Activated effector memory CD4-positive, alpha-beta T cell treated with Interleukin-2 at 50 U/mL for 16 hours (primary cell): ENCODE data around the gene CNPPD1.

Experiments
- DNase-seq: peaks from one replicate; pipeline ENCODE4 v3.0.0-alpha.2; 2020

Gene CNPPD1

DNA sequence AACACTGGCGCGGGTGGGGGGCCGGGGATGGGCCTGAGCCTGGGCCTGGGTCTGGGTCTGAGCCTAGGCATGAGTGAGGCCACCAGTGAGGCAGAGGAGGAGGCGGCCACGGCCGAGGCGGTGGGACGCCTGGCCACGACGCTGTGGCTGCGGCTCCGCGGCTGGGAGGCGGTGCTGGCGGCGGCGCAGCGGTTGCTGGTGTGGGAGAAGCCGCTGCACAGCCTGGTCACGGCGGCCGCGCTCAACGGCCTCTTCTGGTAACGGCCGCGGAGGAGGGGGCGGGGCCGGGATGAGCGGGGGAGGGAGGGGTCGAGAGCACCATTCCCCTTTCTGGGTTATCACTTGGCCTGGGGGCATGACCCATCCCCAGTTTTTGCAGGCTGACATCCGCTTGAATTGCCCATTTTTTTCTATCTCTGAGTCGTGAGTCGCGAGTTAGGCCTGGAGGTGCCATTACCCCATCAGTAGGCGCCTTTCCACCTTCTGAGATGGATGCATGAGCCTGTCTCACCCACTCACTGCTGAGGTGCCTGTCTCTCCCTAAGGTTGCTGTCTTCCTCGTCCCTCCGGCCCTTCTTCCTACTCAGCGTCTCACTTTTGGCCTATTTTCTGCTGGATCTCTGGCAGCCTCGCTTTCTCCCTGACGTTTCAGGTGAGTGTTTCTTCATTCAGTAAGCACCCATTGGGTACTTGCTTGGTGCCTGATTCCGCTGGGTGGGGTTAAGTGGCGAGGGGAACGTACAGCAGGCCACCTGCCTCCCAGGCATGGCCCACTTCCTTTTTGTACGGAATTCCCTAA, 1.9 kb upstream of the CNPPD1 start:
- no peak for DNase-seq

DNA sequence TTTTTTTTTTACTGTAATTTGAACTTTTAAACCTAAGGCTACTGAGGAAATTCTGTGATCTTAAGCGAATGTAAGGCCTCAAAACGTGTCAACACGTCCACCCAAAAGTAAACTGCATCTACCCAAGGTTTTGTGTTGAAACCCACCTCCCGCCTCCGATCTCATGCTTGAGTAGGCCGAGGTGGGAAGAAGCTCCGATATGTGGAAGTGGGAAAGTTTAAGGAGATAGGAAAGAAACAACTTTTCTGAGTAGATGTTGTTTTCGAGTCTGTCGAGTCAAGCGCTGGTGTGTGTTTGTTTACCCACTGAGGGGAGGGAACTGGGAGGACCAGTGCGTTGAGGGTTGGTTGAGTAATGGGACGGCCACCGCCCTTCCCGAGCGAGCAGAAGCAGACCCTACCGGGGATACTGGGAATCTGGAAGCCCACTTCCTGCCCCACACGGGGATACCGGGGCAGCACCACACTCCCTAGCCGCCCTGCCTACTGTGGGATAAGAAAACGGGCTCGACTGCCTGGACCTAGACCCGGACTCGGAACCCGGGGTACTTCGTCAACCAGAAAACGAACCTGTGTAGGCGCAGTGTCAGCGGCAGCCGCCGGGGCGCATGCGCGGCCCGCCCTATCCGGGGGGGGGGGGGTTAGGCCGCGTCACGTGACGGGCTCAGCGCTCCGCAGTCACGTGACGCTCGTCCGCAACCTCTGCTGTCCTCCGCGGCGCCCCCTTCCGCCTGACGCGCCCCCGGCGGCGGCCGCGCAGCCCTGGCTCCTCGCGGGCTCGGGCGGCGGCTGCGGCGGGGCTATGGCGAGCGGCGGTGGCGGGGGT, 1.0 kb upstream of the CNPPD1 start, which contains the start of gene RETREG2:
Gene RETREG2 (plus strand): TSS at position 724 of the 825 bp plus-strand sequence. CDS start 78 bp downstream, at position 802.
- peak; percentile 77 for DNase-seq

DNA sequence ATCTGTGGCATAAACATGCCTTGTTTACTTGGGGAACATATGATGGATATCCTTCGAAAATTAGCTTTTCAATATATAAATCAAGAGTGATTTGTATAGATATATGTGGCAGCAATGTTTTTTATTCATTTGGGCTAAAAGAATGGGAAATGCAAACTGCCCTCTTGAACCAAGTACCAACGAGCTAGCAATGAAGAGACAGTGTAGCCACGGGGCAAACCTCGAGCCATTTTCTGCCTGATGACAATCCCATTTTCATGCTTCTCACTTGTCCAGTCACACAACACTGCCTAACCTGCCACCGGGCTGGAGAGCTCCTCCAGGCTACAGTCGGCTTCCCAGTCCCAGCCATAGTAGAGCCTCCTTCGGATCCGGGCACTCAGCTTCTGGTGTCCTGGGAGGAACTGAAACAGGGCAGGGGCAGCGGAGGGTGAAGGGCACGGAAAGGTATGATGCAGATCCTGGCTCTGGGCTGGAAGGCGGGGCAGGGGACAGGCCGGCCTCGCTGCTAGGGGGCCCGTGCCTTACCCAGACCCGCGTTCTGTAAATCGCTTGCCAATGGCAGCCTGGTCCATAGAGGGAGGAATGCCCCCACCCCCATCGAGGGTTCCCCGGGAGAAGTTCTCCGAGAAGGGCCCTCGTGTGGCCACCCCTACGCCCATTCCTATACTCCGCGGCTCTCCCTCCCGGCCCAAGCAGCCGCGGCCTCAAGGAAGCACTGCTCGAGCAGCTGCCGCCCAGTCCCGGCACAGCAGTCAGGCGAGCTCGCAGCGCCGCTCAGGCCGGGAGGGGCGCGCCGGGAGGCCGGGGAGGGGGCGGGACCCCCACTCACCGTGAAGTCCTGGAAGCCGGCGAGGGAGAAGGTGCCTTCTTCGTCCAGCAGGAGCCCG, 552 bp downstream of the CNPPD1 start:
- peak; percentile 4 for DNase-seq

DNA sequence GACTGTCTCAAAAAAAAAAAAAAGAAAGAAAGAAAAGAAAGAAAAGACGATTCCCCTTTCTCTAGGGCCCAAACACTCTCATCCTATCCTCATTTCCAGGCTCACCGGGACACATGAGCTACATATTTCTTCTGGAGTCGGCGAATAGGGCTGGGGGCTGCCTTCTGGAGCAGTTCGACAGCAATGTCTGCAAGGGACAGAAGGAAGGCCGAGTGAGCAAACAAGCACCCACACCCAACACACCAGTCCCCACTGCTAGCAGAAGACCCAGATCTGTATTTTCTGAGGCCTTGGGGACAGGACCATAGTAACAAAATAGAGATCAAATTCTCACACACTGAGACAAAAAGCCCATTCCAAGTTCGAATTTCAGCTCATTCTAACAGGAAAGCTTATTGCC, 1.2 kb downstream of the CNPPD1 start:
- DNase-seq, result no peak

DNA sequence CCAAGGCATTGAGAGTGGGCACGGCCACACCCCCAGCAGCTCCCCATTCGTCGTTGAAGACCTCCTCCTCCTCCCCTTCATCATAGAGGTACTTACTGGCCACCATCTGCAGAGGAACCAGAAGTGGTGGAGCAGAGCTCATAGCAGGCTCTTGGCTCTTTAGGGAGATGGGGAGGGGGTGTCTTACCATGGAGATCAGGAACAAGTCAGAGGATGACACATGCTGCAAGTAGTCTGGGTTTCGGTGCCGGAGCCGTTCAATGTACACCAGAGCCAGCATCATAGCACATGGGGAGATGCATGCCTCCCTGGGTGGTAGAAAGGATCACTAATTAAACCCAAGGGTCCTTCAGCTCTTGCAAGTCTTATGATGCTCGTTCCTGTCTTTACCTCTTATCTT, 1.9 kb downstream of the CNPPD1 start:
- DNase-seq, result no peak

DNA sequence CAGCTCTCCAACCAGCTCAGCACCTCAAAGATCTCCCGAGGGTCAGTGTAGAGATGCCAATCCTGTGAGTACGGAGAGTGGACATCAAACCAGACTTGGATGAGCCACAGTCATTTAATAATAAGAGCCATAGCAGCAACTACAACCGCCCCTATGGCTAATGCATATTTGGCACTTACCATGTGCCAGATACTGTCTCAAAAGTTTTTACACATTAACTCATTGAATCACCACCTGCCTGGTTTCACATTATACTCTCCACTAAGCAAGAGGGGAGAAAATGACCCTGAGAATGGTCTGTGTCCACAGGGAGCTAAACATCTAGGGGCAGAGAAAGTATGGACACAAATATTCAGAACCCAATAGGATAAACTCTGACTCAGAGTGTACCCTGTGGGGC, 2.6 kb downstream of the CNPPD1 start:
- DNase-seq, result no peak

DNA sequence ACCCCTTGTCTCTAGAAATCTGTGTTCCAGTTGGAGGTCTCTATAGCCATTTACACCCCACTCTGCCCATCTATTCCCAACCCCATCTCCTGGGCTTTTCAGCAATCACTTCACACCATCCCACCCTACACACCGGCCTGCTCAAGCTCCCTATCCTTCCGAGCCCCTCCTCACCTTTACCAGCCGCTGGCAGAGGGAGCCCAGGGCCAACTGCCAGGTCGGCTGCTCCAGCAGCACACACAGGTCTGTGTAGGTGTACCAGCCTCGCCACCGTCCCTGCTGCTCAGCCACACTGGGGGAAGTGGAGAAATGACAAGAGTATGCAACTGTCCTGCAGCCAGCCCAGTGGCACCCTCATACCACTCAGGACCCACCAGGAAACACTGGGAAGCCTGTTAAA, 3.5 kb downstream of the CNPPD1 start:
- DNase-seq, result no peak

DNA sequence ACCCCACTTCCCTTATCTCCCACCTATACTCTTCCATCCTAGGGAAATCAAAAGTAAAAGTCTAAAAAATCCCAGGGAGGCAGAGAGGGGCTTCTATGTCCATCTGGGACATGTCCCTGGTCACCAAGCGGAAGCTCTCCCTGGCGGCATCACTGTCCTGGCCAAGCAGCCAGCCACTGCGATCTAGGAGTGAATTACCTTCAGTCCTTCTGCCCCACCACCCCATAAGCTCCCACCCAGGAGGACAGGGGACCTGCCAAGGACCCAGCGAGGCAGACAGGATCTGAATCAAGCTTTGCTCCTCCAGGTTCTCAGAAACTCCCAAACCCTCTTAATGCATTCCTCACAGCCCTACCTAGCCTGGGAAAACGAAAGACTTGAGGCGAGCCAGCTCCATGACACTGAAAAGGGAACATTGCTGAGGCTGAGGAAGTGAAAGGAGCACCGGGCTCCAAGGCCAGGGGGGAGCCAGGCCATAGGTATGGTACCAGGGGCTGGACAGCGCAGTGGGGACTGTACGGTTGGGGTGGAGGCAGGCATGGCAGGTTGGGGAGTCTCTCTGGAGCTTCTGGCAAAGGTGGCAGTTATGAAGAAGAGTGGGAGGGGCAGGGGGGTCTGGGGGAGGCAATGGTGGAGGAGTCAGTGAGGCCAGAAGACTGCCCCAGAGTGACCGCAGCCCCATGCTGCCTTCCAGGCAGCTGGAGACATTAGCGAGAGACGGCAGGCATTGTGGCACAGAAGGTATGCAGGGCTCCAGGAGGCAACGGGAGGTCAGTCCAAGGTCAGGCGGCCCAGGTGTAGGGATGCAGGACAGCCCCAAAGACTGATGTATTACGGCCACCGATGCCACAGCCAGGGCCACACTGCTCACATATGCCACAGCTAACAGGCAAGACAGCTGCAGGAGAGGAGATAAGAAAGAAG, 4.2 kb downstream of the CNPPD1 start:
- DNase-seq, result no peak

DNA sequence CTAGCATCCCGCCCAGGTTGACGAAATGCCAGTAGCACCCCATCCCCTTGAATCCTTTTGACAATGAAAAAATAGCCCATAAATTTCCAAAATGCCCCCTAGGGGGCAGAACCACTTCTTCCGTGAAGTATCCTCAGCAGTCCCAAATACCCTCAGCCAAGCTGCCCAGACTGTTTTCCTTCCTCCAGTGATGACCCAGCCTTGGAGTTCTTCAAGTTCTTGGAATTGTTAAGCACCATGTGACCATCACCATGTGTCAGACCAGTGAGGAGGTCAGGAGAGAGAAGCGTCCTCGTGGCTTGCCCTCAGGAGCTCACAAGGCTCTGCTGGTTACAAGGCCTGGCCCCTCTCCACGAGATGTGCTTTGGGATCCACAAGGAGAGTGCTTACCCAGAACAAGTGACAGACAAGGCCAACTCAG, 5.5 kb downstream of the CNPPD1 start:
- peak; percentile 8 for DNase-seq

DNA sequence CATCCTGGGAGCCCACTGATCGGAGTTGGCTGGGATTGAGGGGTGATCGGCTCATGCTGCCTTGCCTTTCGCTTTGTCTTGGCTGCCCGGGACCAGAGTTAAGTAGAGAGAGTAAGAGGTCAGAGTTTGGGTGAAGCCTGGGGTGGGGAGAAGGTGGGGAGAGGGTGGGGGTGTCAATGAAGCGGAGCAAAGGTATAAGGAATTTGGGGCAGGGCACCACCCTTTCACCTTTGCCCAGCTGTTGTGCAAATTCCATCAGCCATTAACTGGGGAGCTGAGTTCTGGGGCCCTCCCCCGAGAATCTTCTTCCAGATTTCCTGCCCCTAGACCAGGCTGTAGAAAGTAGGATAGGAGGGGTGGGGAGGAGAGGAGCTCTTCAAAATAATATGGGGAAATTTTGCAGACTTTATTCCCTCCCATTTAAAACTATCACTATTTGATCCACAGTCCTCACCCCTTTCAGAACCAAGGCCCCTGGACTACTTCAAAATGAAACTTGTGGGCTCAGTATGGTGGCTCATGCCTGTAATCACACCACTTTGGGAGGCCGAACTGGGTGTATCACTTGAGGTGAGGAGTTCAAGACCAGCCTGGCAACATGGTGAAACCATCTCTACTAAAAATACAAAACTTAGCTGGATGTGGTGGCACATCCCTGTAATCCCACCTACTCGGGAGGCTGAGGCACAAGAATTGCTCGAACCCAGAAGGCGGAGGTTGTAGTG, 6.6 kb downstream of the CNPPD1 start, which contains the start of gene SLC23A3:
Gene SLC23A3 (minus strand): TSS at position 100 of the 725 bp plus-strand sequence. CDS start 45 bp downstream, at position 55.
- no peak for DNase-seq

DNA sequence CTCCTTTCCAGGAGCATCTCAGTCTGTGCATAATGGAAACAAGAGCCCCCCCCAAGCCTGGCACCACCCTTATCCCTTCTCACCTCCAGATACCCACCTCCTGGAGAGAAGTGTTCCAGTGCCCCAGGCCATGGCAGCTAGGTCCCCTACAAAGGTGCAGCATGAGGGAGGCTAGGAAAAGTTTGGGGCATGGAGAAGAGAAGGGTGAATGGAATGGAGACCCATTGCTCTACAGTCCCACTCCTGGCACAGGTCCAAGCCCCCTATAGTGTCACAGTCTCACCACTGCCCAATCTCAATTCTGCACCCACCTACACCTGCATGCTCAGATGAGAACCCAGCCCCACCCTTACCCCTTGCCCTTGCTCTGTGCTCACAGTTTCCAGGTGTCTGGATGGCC, 7.8 kb downstream of the CNPPD1 start:
- no peak for DNase-seq

DNA sequence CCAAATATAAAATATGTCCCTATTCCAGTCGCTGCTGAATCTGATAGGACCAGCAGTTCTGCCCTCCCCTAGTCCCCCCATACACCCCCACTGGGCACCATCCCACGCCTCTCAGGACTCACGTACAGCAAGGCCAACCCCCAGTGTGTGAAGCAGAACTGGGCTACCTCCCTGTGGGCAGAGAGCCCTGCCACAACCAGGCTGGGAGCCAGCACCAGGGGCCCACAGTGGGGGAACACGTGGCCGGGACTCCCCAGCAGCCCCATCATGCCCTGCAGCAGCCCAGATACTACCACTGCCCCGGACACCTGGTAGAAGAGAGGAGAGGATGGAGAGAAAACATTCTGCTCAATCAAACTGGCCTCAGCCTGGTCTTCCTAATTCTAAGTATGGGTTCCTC, 8.2 kb downstream of the CNPPD1 start:
- DNase-seq, result no peak

DNA sequence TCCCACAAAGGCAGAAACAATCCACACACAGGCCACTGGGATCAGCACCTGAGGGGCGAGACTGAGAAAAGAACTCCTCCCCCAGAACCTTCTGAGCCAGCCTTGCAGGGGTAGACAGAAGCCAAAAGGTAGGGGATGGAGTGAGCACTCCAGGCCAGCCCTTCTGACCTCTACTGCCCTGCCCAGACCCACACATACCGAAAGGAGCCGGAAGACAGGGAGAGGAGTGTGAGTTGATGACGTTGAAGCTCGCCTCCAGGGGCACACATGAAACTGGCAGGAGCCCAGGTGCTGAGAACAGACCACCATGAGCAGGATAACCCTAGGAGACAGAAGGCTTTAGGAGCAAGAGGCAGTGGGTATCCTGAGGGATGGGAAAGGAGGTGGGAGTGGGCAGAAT, 8.7 kb downstream of the CNPPD1 start:
- no peak for DNase-seq

DNA sequence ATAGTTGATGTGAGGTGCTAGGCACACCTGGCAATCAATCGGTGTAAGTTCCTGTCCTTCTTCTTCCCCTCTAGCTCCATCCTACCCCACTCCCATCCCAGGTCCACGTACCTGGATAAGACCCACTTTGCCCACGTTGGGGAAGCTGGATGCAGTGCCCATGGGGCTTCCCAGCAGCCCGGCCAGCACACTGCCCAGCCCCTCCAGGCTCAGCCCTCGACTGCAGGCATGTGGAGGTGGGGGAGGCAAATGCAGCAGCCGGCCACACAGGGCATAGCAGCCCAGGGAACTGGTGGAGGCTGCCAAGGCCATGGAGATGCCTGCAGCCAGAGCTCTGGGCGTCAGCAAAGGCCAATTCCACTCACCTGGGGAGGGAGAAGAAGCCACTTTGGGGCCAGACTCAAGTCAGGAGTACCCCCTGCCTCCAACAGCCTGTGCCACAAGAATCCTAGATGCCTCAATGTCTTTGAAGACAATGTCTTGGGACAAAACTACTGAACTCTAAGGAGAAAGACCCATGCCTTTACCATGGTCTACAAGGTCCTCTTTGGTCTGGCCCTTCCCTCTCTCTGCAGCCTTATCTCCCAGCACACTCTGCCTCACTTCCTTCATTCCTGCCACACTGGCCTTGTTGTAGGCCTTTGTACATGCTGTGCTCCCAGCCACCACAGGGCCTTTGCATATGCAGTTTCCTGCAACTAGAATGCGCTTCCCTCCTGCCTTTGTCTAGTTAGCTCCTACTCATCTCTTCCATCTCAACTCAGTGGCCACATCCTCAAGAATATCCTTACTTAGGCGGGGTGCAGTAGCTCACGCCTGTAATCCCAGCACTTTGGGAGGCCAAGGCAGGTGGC, 11.4 kb downstream of the CNPPD1 start:
- no peak for DNase-seq

DNA sequence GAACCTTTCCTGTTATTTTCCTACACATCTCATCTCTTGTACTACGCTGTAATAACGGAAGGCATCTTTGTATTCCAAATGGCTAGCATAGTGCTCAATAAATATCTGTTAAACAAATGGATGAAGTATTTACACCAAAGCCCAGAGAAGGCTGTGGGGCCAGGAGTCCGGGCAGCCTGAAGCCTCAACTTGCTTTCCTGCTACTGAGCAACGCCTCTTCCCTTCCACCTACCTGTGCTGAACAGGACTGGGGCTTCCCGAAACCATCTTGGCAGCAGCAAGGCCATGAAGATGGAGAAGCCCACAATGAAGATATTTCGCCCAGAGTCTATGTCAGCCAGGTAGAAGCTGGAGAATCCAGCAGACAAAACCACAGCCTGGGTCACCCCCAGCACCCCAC, 13.6 kb downstream of the CNPPD1 start:
- no peak for DNase-seq

DNA sequence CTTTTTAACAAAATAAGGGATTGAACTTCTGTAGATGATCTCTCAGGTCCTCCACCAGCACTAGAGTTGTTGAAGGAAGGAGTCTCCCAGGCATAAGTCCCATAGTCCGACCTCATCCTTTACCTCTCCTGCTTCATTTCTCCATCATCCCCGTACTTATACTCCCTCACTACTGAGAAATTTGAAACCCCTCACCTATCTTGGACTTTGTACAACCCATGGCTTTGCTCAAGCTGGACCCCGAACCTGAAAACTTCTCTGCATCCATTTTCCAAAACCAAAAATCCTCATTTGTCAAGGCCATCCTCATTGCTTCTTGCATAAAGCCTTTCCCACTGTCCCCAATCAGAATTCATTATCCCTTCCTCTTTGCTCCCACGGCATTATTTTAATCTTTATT, 15.6 kb downstream of the CNPPD1 start:
- DNase-seq, result no peak

DNA sequence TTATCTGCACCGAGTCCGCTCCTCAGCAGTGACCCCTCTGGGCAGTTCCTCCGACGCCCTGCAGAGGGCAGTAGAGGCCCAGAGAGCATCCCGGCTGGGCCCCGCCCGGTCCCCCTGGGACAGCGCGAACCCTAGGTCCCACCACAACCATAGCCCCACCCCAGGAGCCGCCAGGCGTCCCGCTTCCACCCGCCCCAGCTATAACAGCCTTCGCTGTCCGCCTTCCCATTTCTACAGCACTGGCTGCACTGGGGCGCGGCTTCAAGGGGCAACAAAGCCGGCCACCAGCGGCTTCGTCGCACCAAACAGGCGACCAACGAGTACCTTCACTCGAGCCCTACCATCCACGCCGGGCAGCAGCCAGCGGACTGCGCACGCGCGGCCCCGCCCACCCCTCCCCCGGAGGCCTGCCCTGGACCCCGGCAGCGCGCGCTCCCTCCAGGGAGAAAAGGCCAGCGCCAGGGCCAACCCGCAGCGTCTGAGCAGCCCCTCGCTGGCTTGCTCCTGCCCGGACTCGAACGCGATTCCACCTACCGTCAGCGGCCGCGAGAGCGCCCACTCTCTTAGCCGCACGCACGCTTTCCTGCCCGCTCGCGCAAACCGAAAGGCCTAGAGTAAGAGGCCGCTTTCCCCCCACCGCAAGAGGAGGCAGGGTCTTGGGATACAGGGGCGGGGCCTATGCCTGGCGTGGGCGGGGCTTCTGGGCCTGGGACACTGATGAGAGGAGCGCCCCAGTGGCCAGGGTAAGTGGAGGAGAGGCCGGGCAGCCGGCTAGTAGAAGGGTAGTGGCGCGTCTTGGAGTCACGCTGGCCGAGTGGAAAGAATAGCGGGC, 16.3 kb downstream of the CNPPD1 start, which contains the start of gene NHEJ1:
Gene NHEJ1 (minus strand): TSS at position 630 of the 832 bp plus-strand sequence. CDS start 2,453 bp downstream, outside the sequence.
- peak; percentile 88 for DNase-seq

DNA sequence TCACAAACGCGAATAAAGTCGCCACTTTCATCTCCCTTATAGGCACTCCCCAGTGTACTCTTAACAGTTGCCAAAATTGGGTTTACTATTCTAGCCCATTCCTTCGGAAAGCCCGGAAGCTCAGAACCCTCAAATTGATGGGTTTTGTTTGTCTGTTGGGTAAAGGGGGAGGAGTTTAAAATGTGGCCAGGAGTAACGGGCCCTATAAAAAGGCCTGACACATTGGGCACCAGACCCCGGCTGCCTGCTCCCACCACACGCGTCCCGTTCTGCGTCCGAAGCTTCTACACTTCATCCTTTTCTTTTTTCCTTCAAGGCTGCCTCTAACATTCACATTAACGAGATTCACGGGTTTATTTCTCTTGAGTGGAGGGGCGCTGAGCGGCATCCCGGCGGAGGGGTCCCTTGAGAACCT, 16.9 kb downstream of the CNPPD1 start:
- no peak for DNase-seq

DNA sequence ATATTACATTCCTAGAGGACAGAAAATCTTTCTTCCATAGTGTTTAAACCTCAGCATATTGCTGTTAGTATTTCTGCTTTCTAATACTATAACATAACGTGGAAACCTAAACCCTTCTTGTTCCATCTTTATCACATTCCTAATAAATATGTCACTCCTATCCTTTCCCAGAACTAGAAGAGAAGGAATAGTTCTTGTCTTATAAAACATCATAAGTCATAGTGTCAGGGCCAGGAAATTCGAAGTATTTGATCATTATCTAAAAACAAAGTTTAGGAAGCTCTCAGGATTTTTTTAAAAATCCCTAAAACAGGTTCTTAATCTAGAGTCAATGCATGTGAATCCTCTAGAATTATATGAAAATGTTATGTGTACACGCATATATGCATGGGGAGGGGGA, 18.1 kb downstream of the CNPPD1 start:
- DNase-seq, result no peak
